Gastroesophageal sphincter (tissue), 3 donors: ENCODE results near the gene KIAA1755.

Source experiments
- CTCF ChIP-seq, 4 experiments: fragments of 200-600 bp in 2 of 4; fragments of 450-650 bp in 2 of 4; sonication (generic) in 1 of 4; IDR thresholded peaks; one replicate each; pipeline ENCODE4 v1.5.1; 2017 to 2019; ENCODE audit warnings: antibody characterized with exemption in 4 of 4, mild to moderate bottlenecking in 2 of 4, moderate library complexity in 2 of 4
- POLR2AphosphoS5 ChIP-seq: sonication (generic); formaldehyde crosslinking; IDR thresholded peaks from one replicate; pipeline ENCODE4 v1.6.1; 2017; ENCODE audit warnings: antibody characterized with exemption

GRCh38 chr20:38209736-38210405 is 50.7 kb downstream of the KIAA1755 start:
- TF ChIP-seq POLR2AphosphoS5 = no peak
- TF ChIP-seq CTCF (IDR thresholded peaks at IDR 0.05) = no peak
